Cardiac fibroblast (primary cell): Measurements from ENCODE around the gene ATG10.

Source experiments
- DNase-seq, 2 donors: peaks; one replicate each; pipeline versions ENCODE4 v3.0.0 to v3.0.0-alpha.2; 2010; ENCODE audit warnings: low read depth in 2 of 2
- H3K4me3 ChIP-seq, 2 donors: replicated peaks in 1 of 2; 1 replicate in 1 of 2; 2 replicates in 1 of 2; pipeline ENCODE4 v1.5.1; 2011; ENCODE audit warnings: low read depth in 2 of 2, low read length in 2 of 2, mild to moderate bottlenecking in 2 of 2, moderate library complexity in 1 of 2
- TF ChIP-seq, protein P1 (sequence below): IDR thresholded peaks from one replicate; pipeline ENCODE4 v1.5.1; 2011; ENCODE audit warnings: low read depth, mild to moderate bottlenecking, low read length, inconsistent platforms

Gene ATG10

DNA sequence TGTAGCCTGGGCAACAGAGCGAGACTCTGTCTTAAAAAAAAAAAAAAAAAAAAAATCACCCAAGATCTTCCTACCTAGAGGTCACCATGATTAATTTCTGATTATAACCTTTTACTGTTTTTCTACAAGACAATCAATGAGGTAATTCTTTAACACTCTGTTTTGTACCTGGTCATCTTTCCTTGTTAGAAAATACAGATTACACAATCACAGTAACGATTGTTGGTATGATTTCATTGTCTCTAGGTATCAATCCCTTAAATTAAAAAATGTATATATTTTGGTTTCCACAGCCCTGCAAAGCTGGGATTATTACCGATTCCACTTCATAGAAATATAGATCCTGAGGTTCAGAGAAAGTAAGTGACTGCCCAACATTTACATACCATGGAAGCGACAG is 8.3 kb upstream of the ATG10 start:
- TF ChIP-seq, protein P1, sequence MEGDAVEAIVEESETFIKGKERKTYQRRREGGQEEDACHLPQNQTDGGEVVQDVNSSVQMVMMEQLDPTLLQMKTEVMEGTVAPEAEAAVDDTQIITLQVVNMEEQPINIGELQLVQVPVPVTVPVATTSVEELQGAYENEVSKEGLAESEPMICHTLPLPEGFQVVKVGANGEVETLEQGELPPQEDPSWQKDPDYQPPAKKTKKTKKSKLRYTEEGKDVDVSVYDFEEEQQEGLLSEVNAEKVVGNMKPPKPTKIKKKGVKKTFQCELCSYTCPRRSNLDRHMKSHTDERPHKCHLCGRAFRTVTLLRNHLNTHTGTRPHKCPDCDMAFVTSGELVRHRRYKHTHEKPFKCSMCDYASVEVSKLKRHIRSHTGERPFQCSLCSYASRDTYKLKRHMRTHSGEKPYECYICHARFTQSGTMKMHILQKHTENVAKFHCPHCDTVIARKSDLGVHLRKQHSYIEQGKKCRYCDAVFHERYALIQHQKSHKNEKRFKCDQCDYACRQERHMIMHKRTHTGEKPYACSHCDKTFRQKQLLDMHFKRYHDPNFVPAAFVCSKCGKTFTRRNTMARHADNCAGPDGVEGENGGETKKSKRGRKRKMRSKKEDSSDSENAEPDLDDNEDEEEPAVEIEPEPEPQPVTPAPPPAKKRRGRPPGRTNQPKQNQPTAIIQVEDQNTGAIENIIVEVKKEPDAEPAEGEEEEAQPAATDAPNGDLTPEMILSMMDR = no peak
- DNase-seq = no peak

DNA sequence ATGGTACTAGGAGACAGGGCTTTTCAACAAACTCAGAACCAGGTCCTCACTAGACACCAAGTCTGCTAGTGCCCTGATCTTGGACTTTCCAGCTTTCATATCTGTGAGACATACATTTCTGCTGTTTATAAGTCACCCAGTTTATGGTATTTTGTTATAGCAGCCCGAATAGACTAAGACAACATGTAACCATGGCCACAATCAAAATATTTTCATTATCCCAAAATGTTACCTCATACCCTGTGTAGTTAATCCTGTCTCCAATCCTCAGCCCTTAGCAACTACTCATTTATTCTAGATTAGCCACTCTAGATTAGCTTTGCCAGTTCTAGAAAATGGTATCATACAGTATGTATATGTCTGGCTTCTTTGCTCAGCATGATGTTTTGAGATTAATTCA is 6.3 kb upstream of the ATG10 start:
- TF ChIP-seq, protein P1 = no peak
- no peak overlapping the region for H3K4me3 ChIP-seq
- peak; percentile 16 to 33 for DNase-seq

More for the DNA sequence above, 8.3 kb upstream of the ATG10 start:
- no peak overlapping the region for H3K4me3 ChIP-seq

DNA sequence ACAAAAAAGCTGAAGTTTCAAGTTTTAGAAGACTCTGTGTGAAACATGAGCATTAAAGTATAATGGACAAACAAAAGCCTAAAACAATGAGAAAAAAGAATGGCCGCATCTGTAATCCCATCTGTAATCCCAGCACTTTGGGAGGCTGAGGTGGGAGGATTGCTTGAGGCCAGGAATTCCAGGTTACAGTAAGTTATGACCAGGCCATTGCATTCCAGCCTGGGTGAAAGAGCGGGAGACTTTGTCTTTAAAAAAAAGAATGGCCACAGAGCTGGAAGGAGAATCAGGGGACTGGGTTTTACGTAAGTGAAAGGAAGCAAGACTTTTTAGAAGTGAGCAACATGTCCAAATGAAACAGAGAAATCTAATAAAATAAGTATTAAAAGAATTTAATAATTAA is 2.6 kb upstream of the ATG10 start:
- TF ChIP-seq, protein P1 = no peak
- DNase-seq = no peak
- no peak overlapping the region for H3K4me3 ChIP-seq

DNA sequence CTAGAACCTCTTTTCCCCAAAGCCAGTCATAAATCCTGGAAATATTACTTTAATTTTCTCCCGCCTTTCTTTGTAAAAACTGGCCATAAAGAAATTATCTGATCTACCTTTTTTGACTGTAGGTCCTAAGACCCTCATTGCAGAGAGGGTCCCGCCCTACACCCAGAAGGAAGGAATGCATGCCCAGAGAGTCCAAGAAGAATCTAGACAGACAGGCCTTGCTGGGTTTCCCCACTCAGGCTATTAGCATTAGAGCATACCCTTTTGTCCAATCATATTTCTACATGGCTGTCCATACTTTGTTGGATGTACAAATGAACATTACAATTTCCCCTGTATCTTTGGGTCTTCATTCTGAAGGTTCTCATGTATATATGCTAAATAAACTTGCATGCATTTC is 1.9 kb upstream of the ATG10 start:
- no peak overlapping the region for H3K4me3 ChIP-seq
- no peak for DNase-seq
- TF ChIP-seq, protein P1 = no peak

DNA sequence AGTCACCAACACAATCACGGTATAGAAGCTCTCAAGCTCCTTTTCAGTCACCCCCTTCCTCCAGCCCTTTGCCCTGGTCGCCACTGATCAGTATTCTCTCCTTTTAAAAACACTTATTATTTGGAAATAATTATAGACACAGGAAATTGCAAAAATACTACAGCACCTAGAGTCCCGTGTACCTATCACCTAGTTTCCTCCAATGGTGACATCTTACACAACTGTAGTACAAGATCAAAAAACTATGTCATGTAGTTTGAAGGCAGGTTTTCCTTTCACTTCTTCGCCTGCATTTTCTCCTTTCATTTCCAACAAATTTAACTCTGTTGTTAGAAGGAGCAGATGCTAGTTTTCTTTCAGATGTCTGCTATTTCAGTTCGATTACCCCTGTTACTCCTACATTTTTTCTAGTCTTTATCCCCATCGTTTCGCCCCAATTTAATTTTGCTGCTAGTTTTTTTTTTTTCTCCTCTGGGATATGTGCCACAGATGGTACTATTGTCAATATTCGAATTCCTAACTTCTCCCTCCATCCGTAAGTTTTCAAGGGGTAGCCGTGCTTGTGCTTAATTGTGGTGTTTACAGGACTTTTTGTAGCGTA is 612 bp upstream of the ATG10 start:
- TF ChIP-seq, protein P1 = no peak
- H3K4me3 ChIP-seq = peak overlapping the region; percentile 58 to 74
- peak; percentile 38 to 42 for DNase-seq

DNA sequence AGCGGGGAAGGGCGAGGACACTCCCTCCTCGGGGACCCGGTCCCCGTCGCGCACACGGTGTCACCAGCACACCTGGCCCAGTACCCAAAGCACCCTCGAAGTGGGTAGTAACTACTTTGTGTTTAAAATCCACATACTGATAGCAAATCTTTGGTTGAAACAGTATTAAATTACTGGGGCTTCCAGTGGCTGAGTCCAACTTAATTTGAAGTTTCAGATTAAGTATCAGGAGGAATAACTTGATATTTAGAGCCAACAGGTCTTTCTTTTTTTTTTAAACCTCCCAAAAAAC is 615 bp downstream of the ATG10 start:
- TF ChIP-seq, protein P1 = no peak
- no peak for DNase-seq
- peak overlapping the region; percentile 66 to 74 for H3K4me3 ChIP-seq

DNA sequence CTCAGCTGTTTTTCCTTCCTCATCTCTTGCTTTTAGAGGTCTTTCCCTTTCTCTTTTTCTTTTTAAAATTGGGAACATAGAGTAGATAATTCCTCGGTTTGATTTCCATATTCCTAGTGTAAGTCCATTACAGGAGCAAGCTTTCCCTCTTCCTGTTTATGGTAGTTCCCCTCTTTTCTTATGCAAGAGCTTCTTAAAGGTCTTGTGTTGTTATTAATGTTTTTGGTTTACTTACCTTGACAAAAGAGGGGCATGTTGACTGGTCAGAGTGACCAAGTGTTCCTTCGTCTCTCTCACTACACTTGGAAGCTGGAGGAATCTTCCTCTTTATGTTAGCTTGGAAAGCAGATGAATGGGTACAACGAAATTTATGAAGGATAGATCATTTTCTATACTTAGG is 8.3 kb downstream of the ATG10 start:
- TF ChIP-seq, protein P1 = no peak
- peak in 1 of 2 donors; percentile 14 for DNase-seq
- H3K4me3 ChIP-seq = no peak overlapping the region
